GM06990 (cell line): ENCODE measurements around the gene ACSM6.

ENCODE experiments used
- DNase-seq: peaks from one replicate; pipeline ENCODE4 v3.0.0-alpha.2; 2011; ENCODE audit not compliant: insufficient read length; ENCODE audit errors: extremely low read depth
- H3K27me3 ChIP-seq: replicated peaks from 2 replicates; pipeline ENCODE4 v1.6.0; 2011; ENCODE audit warnings: low read length; ENCODE audit not compliant: control insufficient read depth, insufficient read depth
- H3K36me3 ChIP-seq: 2 replicates; pipeline ENCODE4 v1.5.1; 2011; ENCODE audit warnings: low read length; ENCODE audit not compliant: control insufficient read depth, insufficient read depth
- H3K4me3 ChIP-seq: replicated peaks from 2 replicates; pipeline ENCODE4 v1.5.1; 2011; ENCODE audit warnings: low read depth, mild to moderate bottlenecking, control low read depth, low read length
- CTCF ChIP-seq: IDR thresholded peaks from 2 replicates; pipeline ENCODE4 v1.5.1; 2011; ENCODE audit warnings: low read length, control low read depth, mild to moderate bottlenecking, inconsistent platforms; ENCODE audit not compliant: insufficient read depth, poor library complexity, severe bottlenecking

Gene ACSM6

GRCh38 chr10:95256268-95256667, 62.2 kb downstream of the ACSM6 start:
- Histone ChIP-seq H3K36me3 (peaks cover 23% of the 10 kb centered on the region), H3K27me3 (no peaks in the 10 kb centered on the region), H3K4me3 (no peak overlapping the region)
- TF ChIP-seq CTCF = no peak
- DNase-seq = no peak

- Histone ChIP-seq H3K36me3 (peaks cover 22% of the 10 kb centered on the region), H3K27me3 (no peaks in the 10 kb centered on the region), H3K4me3 (no peak overlapping the region)
- DNase-seq = no peak
- TF ChIP-seq CTCF = no peak
Observed at GRCh38 chr10:95257849-95258248, 63.8 kb downstream of the ACSM6 start.

GRCh38 chr10:95260397-95260881, 66.4 kb downstream of the ACSM6 start:
- TF ChIP-seq CTCF = no peak
- no peak overlapping the region for H3K4me3 ChIP-seq
- H3K27me3 ChIP-seq = no peaks in the 10 kb centered on the region

GRCh38 chr10:95260909-95261552, 67.0 kb downstream of the ACSM6 start:
- no peaks in the 10 kb centered on the region for H3K27me3 ChIP-seq
- H3K4me3 ChIP-seq = no peak overlapping the region
- no peak for DNase-seq
- H3K36me3 ChIP-seq = peaks cover 37% of the 10 kb centered on the region
- TF ChIP-seq CTCF = no peak

More at GRCh38 chr10:95260397-95260881, 66.4 kb downstream of the ACSM6 start:
- H3K36me3 ChIP-seq = peaks cover 34% of the 10 kb centered on the region
- DNase-seq = no peak

GRCh38 chr10:95261926-95262325, 67.9 kb downstream of the ACSM6 start:
- no peak for TF ChIP-seq CTCF
- Histone ChIP-seq H3K36me3 (peaks cover 39% of the 10 kb centered on the region), H3K4me3 (no peak overlapping the region), H3K27me3 (no peaks in the 10 kb centered on the region)
- DNase-seq = no peak
